AG09309 (cell line): Measurements from ENCODE around the gene UTS2.

Source experiments
- DNase-seq: peaks from one replicate; pipeline ENCODE4 v3.0.0-alpha.2; 2010; ENCODE audit warnings: low read depth
- H3K4me3 ChIP-seq: 2 replicates; pipeline ENCODE4 v1.5.1; 2011; ENCODE audit warnings: mild to moderate bottlenecking, low read depth, low read length, moderate library complexity; ENCODE audit not compliant: control insufficient read depth
- CTCF ChIP-seq: IDR thresholded peaks from 2 replicates; pipeline ENCODE4 v1.5.1; 2011; ENCODE audit warnings: mild to moderate bottlenecking, low read depth, low read length, inconsistent platforms; ENCODE audit not compliant: insufficient read depth, control insufficient read depth; ENCODE audit errors: missing control alignments

The UTS2 gene

GRCh38 chr1:7842517-7842916 is 10.3 kb downstream of the UTS2 start:
- no peak for DNase-seq
- TF ChIP-seq CTCF, result no peak
- H3K4me3 ChIP-seq, result no peak overlapping the region

GRCh38 chr1:7839526-7839925 is 13.3 kb downstream of the UTS2 start:
- no peak for DNase-seq
- TF ChIP-seq CTCF, result no peak
- no peak overlapping the region for H3K4me3 ChIP-seq

GRCh38 chr1:7838714-7839113 is 14.2 kb downstream of the UTS2 start:
- H3K4me3 ChIP-seq, result no peak overlapping the region
- no peak for TF ChIP-seq CTCF
- no peak for DNase-seq

GRCh38 chr1:7833035-7833434 is 19.8 kb downstream of the UTS2 start:
- H3K4me3 ChIP-seq, result no peak overlapping the region
- no peak for TF ChIP-seq CTCF
- no peak for DNase-seq

GRCh38 chr1:7831458-7831857 is 21.4 kb downstream of the UTS2 start:
- H3K4me3 ChIP-seq, result no peak overlapping the region
- no peak for DNase-seq
- no peak for TF ChIP-seq CTCF

- H3K4me3 ChIP-seq, result no peak overlapping the region
- DNase-seq, result no peak
- no peak for TF ChIP-seq CTCF
These were observed 25.5 kb downstream of the UTS2 start for GRCh38 chr1:7827126-7827955.

GRCh38 chr1:7826363-7826762 is 26.5 kb downstream of the UTS2 start:
- DNase-seq, result no peak
- no peak overlapping the region for H3K4me3 ChIP-seq
- no peak for TF ChIP-seq CTCF
